ENCODE results near the gene LDHB.

Gene LDHB

GRCh38 chr12:21677622-21678277 lies 20.1 kb upstream of the LDHB start:
- ATAC-seq = no peak
- TF ChIP-seq ZC3H10 (CRISPR knock-in tag; IDR thresholded peaks at IDR 0.05) (no peak), CREB5 (CRISPR knock-in tag; IDR thresholded peaks at IDR 0.05; ENCODE audit: low read depth) (no peak), PPARA (CRISPR knock-in tag; IDR thresholded peaks at IDR 0.05; ENCODE audit: borderline replicate concordance) (no peak), GLIS3 (CRISPR knock-in tag; IDR thresholded peaks at IDR 0.05) (no peak), ZFP3 (CRISPR knock-in tag; IDR thresholded peaks at IDR 0.05) (no peak), BACH2 (CRISPR knock-in tag; IDR thresholded peaks at IDR 0.05; ENCODE audit: borderline replicate concordance) (no peak), TSHZ2 (CRISPR knock-in tag; IDR thresholded peaks at IDR 0.05) (no peak), ESRRG (CRISPR knock-in tag; IDR thresholded peaks at IDR 0.05) (no peak), SNAI2 (CRISPR knock-in tag; IDR thresholded peaks at IDR 0.05) (no peak), TOX (CRISPR knock-in tag; IDR thresholded peaks at IDR 0.05; ENCODE audit: borderline replicate concordance) (no peak)

GRCh38 chr12:21677204-21677603 lies 19.6 kb upstream of the LDHB start:
- TF ChIP-seq RARB (CRISPR knock-in tag; IDR thresholded peaks at IDR 0.05) = no peak
- TF ChIP-seq ESRRG (CRISPR knock-in tag; IDR thresholded peaks at IDR 0.05) = no peak
- no peak for TF ChIP-seq TCF4 (CRISPR knock-in tag; IDR thresholded peaks at IDR 0.05; ENCODE audit: borderline replicate concordance)
- TF ChIP-seq ZNF565 (CRISPR knock-in tag; conservative IDR thresholded peaks at IDR 0.05; ENCODE audit: low read depth) = no peak
- TF ChIP-seq TSHZ2 (CRISPR knock-in tag; IDR thresholded peaks at IDR 0.05) = no peak
- TF ChIP-seq PPARA (CRISPR knock-in tag; IDR thresholded peaks at IDR 0.05; ENCODE audit: borderline replicate concordance) = no peak
- no peak for TF ChIP-seq CREB5 (CRISPR knock-in tag; IDR thresholded peaks at IDR 0.05; ENCODE audit: low read depth)
- no peak for TF ChIP-seq CSRNP3 (CRISPR knock-in tag; IDR thresholded peaks at IDR 0.05)
- no peak for TF ChIP-seq OSR1 (CRISPR knock-in tag; IDR thresholded peaks at IDR 0.05)
- TF ChIP-seq GLIS3 (CRISPR knock-in tag; IDR thresholded peaks at IDR 0.05) = no peak
- no peak for TF ChIP-seq POU6F1 (CRISPR knock-in tag; IDR thresholded peaks at IDR 0.05; ENCODE audit: borderline replicate concordance, low read depth)
- no peak for TF ChIP-seq ZNF8 (CRISPR knock-in tag; IDR thresholded peaks at IDR 0.05)
- TF ChIP-seq ZFP30 (CRISPR knock-in tag; IDR thresholded peaks at IDR 0.05) = no peak
- no peak for TF ChIP-seq BACH2 (CRISPR knock-in tag; IDR thresholded peaks at IDR 0.05; ENCODE audit: borderline replicate concordance)
- TF ChIP-seq PATZ1 (CRISPR knock-in tag; IDR thresholded peaks at IDR 0.05; ENCODE audit: borderline replicate concordance) = no peak
- TF ChIP-seq ISL1 (CRISPR knock-in tag; IDR thresholded peaks at IDR 0.05) = no peak
- no peak for TF ChIP-seq ZNF70 (CRISPR knock-in tag; IDR thresholded peaks at IDR 0.05)
- TF ChIP-seq TOX (CRISPR knock-in tag; IDR thresholded peaks at IDR 0.05; ENCODE audit: borderline replicate concordance) = no peak
- no peak for TF ChIP-seq ZFP3 (CRISPR knock-in tag; IDR thresholded peaks at IDR 0.05)
- TF ChIP-seq ARNTL (CRISPR knock-in tag; IDR thresholded peaks at IDR 0.05; ENCODE audit: borderline replicate concordance, low read depth) = no peak
- no peak for ATAC-seq
